Spleen (tissue), 7 donors: ENCODE measurements around the gene ENPEP.

Source experiments
- POLR2A ChIP-seq, 3 donors: fragments of 450-650 bp; IDR thresholded peaks; one replicate each; pipeline ENCODE4 v1.5.1; 2017; ENCODE audit warnings: antibody characterized with exemption in 3 of 3, mild to moderate bottlenecking in 1 of 3
- TF ChIP-seq, protein P1 (sequence below), 11 experiments: fragments of 200-600 bp in 7 of 11; fragments of 450-650 bp in 4 of 11; sonication (generic) in 4 of 11; IDR thresholded peaks in 8 of 11; conservative IDR thresholded peaks in 3 of 11; 1 replicate in 7 of 11; 2 replicates in 4 of 11; pipeline versions ENCODE4 v1.4.0 to v1.8.0; 2016 to 2021; ENCODE audit warnings: antibody characterized with exemption in 11 of 11, inconsistent platforms in 4 of 11, mild to moderate bottlenecking in 1 of 11
- donor health status: DM: no; HTN: no; CAD: no; lungs with moderate emphysema.
- donor health status: DM: no; HTN: no; CAD: no.
- donor health status: DM: no; HTN: no; CAD: no.

DNA sequence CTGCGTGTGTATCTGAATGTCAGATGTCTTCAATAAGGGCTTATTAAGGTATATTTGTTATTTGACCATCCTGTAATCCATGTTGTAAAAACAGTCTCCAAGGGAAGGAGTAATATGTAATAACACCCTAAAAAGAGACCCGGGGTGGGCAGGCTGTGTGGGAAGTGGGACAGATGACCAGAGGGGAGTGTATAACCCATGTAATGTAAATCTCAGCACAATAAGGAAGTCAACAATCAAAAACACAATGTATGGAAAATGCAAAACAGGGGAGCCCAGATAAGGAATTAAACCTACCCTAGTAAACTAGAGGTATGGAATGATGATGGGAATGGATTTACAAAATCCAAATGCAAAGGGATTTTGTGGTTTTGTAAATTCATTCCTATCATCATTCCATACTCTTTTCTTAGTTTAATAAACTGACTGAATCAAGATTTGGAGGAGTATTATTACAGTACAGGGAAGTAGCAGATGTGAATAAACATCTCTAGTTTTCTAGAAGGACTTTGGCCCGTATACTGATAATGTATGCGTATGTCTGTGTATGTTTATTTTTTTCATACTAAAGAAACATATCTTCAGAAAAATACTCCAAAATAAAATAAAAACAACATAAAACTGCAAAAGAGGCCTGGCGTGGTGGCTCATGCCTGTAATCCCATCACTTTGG, 15.7 kb upstream of the ENPEP start:
- TF ChIP-seq, protein P1, sequence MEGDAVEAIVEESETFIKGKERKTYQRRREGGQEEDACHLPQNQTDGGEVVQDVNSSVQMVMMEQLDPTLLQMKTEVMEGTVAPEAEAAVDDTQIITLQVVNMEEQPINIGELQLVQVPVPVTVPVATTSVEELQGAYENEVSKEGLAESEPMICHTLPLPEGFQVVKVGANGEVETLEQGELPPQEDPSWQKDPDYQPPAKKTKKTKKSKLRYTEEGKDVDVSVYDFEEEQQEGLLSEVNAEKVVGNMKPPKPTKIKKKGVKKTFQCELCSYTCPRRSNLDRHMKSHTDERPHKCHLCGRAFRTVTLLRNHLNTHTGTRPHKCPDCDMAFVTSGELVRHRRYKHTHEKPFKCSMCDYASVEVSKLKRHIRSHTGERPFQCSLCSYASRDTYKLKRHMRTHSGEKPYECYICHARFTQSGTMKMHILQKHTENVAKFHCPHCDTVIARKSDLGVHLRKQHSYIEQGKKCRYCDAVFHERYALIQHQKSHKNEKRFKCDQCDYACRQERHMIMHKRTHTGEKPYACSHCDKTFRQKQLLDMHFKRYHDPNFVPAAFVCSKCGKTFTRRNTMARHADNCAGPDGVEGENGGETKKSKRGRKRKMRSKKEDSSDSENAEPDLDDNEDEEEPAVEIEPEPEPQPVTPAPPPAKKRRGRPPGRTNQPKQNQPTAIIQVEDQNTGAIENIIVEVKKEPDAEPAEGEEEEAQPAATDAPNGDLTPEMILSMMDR (IDR thresholded peaks at IDR 0.05 in 8 of 11, conservative IDR thresholded peaks at IDR 0.05 in 3 of 11): no peak
- TF ChIP-seq POLR2A (IDR thresholded peaks at IDR 0.05): no peak
